Esophagus (tissue), 2 donors: ENCODE results near the gene CYLD. TPM values are rescaled to one million over a fixed set of nuclear protein-coding genes. Genes with fewer than 3 reads are reported as not detected.

Experiments used
- H3K27ac ChIP-seq, 2 donors: one replicate each; pipeline ENCODE4 v1.5.1; 2013; ENCODE audit warnings: low read depth in 2 of 2, mild to moderate bottlenecking in 2 of 2, inconsistent platforms in 1 of 2, low read length in 1 of 2, moderate library complexity in 1 of 2
- H3K27me3 ChIP-seq, 2 donors: one replicate each; pipeline ENCODE4 v1.6.1; 2013; ENCODE audit warnings: low read length in 2 of 2, control low read depth in 1 of 2, mild to moderate bottlenecking in 1 of 2; ENCODE audit not compliant: insufficient read depth in 2 of 2, control insufficient read depth in 1 of 2
- H3K36me3 ChIP-seq, 2 donors: one replicate each; pipeline ENCODE4 v1.6.1; 2013; ENCODE audit warnings: low read length in 1 of 2; ENCODE audit not compliant: control insufficient read depth in 2 of 2, insufficient read depth in 2 of 2
- H3K4me1 ChIP-seq, 2 donors: one replicate each; pipeline ENCODE4 v1.6.1; 2013; ENCODE audit warnings: low read length in 1 of 2; ENCODE audit not compliant: control insufficient read depth in 2 of 2, insufficient read depth in 2 of 2
- H3K4me3 ChIP-seq, 2 donors: one replicate each; pipeline ENCODE4 v1.5.1; 2013; ENCODE audit warnings: low read length in 2 of 2, mild to moderate bottlenecking in 2 of 2, low read depth in 1 of 2, moderate library complexity in 1 of 2
- H3K9me3 ChIP-seq, 2 donors: one replicate each; pipeline ENCODE4 v1.6.1; 2013; ENCODE audit warnings: mild to moderate bottlenecking in 2 of 2, low read depth in 1 of 2, low read length in 1 of 2, moderate library complexity in 1 of 2; ENCODE audit not compliant: control insufficient read depth in 2 of 2, insufficient read depth in 1 of 2
- WGBS, 2 donors: extraction: QIAGEN DNeasy Blood & Tissue Kit; methylation state at CpG; one replicate each; pipeline ENCODE4 v1.1.7; 2013; 5-methylcytosine and 5-hydroxymethylcytosine counted together
- polyA plus RNA-seq, 2 donors: library from polyadenylated mRNA; stranded (reverse); fragments of 200-250 nt; gene quantifications; one replicate each; pipeline ENCODE4 v1.2.3, GENCODE V29; 2013
- donor health status: healthy with polysubstance abuse.
- donor health status: Bipolar disorder and iron deficiency.

The CYLD gene
- polyA plus RNA-seq, 2 donors = 11.6 to 12.1 TPM

DNA sequence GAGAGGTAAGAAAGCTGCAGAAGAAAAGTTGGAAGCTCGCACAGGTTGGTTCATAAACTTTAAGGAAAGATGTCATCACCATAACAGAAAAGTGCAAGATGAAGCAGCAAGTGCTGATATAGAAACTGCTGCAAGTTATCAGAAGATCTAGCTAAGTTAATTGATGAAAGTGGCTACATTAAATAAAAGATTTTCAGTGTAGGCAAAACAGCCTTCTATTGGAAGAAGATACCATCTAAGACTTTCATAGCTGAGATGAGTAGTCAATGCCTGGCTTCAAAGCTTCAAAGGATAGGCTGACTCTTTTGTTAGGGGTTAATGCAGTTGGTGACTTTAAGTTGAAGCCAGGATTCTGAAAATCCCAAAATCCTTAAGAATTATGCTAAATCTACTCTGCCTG is 24.0 kb downstream of the CYLD start:
- Histone ChIP-seq H3K27me3 (no peaks in the 10 kb centered on the region), H3K4me1 (no peaks in the 10 kb centered on the region), H3K27ac (no peak overlapping the region), H3K4me3 (no peak overlapping the region), H3K36me3 (peaks cover 0 to 3% of the 10 kb centered on the region in 2 donors), H3K9me3 (no peaks in the 10 kb centered on the region)
- 91 to 97% methylated on average over 1 of the region's 1 CpG for WGBS, 2 donors

DNA sequence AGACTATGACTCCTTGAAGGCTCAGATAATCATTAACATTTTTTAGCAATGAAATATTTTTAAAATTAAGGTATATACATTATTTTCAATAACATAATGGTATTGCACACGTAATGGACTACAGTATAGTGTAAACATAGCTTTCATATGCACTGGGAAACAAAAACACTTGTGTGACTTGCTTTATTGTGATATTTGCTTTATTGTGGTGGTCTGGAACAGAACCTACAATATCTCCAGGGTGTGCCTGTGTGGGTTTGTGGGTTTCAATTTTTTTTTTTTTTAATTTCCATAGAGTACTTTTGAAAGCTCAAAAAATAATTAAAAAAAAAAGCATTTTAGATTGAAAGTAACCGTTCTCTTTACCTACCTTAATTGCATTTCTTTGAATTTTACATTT is 25.3 kb downstream of the CYLD start:
- 93% methylated on average over 2 of the region's 2 CpGs for WGBS, 2 donors
- peaks cover 0 to 3% of the 10 kb centered on the region in 2 donors for H3K36me3 ChIP-seq
- H3K27me3 ChIP-seq = no peaks in the 10 kb centered on the region
- no peaks in the 10 kb centered on the region for H3K9me3 ChIP-seq
- H3K4me1 ChIP-seq = no peaks in the 10 kb centered on the region
- H3K27ac ChIP-seq = no peak overlapping the region
- no peak overlapping the region for H3K4me3 ChIP-seq

- 93 to 97% methylated on average over 3 of the region's 3 CpGs for WGBS, 2 donors
These were observed 29.5 kb downstream of the CYLD start for GRCh38 chr16:50771366-50771765.

DNA sequence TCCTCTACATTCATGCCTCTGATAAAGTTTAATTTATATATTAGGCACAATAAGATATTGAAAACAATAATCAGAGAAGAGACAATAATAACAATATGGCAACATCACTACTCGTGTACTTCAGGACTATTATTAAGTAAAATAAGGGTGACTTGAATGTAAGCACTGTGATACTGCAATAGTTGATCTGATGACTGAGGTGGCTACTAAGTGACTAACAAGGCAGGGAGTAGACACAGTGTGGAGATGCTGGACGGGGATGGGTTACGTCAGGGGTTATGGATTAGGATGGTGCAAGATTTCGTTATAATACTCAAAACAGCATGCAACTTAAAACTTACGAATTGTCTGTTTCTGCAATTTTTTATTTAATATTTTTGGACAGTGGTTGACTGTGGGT is 32.5 kb downstream of the CYLD start:
- Histone ChIP-seq H3K9me3 (no peaks in the 10 kb centered on the region), H3K36me3 (no peaks in the 10 kb centered on the region), H3K4me1 (no peaks in the 10 kb centered on the region), H3K27ac (no peak overlapping the region), H3K4me3 (no peak overlapping the region), H3K27me3 (no peaks in the 10 kb centered on the region)
- 94 to 95% methylated on average over 5 of the region's 5 CpGs for WGBS, 2 donors

More at GRCh38 chr16:50771366-50771765, 29.5 kb downstream of the CYLD start:
- Histone ChIP-seq H3K4me1 (no peaks in the 10 kb centered on the region), H3K36me3 (peaks cover 0 to 3% of the 10 kb centered on the region in 2 donors), H3K27me3 (no peaks in the 10 kb centered on the region), H3K27ac (no peak overlapping the region), H3K9me3 (no peaks in the 10 kb centered on the region), H3K4me3 (no peak overlapping the region)

DNA sequence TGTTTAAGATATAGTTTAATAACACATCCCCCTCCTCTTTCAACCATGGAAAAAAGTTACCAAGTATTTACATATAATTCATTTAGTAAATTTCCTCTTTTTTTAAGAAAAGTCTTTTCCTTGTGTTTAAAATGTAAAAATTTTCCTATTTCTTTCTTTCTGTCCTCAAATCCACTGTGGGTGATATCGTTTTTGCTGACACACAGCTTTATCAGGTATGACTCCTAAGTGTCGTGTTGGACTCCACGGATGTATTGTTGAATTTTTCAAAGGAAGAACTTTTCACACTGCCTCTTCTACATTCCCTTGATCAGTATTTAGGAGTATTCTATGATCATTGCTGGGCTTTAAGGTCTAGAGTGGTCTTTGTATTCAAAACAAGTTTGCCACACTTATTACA is 33.1 kb downstream of the CYLD start:
- H3K4me3 ChIP-seq = no peak overlapping the region
- H3K4me1 ChIP-seq = no peaks in the 10 kb centered on the region
- WGBS, 2 donors = 88 to 95% methylated on average over 3 of the region's 3 CpGs
- H3K27ac ChIP-seq = no peak overlapping the region
- H3K27me3 ChIP-seq = no peaks in the 10 kb centered on the region
- H3K36me3 ChIP-seq = peaks cover 4 to 5% of the 10 kb centered on the region in 2 donors
- no peaks in the 10 kb centered on the region for H3K9me3 ChIP-seq

DNA sequence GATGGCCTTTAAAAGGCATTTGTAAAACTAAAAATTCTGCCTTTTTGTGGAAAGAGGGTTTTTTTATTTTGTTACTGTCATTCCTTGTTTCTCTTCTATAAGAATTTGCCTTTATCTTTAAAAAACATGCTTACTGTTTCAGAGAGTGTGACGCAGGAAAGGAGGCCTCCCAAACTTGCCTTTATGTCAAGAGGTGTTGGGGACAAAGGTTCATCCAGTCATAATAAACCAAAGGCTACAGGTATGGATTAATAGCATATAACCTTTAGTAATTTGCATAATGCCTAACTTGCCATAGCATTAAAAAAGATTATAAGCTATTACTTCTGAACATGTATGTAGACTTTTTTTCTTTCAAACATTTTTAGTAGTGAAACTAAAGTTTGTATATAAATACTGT is 34.2 kb downstream of the CYLD start:
- Histone ChIP-seq H3K4me1 (no peaks in the 10 kb centered on the region), H3K9me3 (no peaks in the 10 kb centered on the region), H3K36me3 (peaks cover 4 to 6% of the 10 kb centered on the region in 2 donors), H3K4me3 (no peak overlapping the region), H3K27ac (no peak overlapping the region), H3K27me3 (no peaks in the 10 kb centered on the region)
- WGBS, 2 donors = 91 to 95% methylated on average over 1 of the region's 1 CpG

- 36 to 52% methylated on average over 1 of the region's 1 CpG for WGBS, 2 donors
- Histone ChIP-seq H3K27ac (no peak overlapping the region), H3K4me3 (no peak overlapping the region), H3K4me1 (no peaks in the 10 kb centered on the region), H3K36me3 (peaks cover 4 to 8% of the 10 kb centered on the region in 2 donors), H3K27me3 (no peaks in the 10 kb centered on the region), H3K9me3 (no peaks in the 10 kb centered on the region)
These were observed 36.6 kb downstream of the CYLD start for GRCh38 chr16:50778284-50779163.

- 87 to 88% methylated on average over 7 of the region's 7 CpGs for WGBS, 2 donors
- peaks cover 4 to 8% of the 10 kb centered on the region in 2 donors for H3K36me3 ChIP-seq
- H3K9me3 ChIP-seq = no peaks in the 10 kb centered on the region
- H3K4me1 ChIP-seq = no peaks in the 10 kb centered on the region
- no peak overlapping the region for H3K27ac ChIP-seq
- H3K4me3 ChIP-seq = no peak overlapping the region
- no peaks in the 10 kb centered on the region for H3K27me3 ChIP-seq
These were observed 39.2 kb downstream of the CYLD start for GRCh38 chr16:50781043-50781442.

- 78 to 85% methylated on average over 3 of the region's 3 CpGs for WGBS, 2 donors
- H3K4me3 ChIP-seq = no peak overlapping the region
- no peaks in the 10 kb centered on the region for H3K9me3 ChIP-seq
- H3K4me1 ChIP-seq = no peaks in the 10 kb centered on the region
- H3K27ac ChIP-seq = no peak overlapping the region
- no peaks in the 10 kb centered on the region for H3K27me3 ChIP-seq
- peaks cover 4 to 8% of the 10 kb centered on the region in 2 donors for H3K36me3 ChIP-seq
These were observed 39.6 kb downstream of the CYLD start for GRCh38 chr16:50781518-50781917.

DNA sequence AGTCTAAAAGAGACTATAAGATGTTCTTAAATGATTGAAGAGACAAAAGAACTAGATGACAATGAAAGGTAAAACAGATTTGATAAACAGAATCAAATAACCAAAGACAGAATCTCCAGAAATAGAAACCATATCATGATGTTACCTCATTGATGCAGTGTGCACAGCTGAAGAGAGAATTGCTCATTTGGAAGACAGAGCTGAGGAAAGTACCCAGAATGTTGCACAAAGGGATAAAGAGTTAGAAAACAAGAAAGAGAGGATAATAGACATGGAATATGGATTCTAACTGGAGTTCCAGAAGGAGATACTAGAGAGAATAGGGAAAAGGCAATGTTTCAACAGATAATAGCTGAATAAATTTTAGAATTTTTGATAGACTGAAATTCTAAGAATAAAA is 47.9 kb downstream of the CYLD start:
- H3K27me3 ChIP-seq = no peaks in the 10 kb centered on the region
- H3K27ac ChIP-seq = no peak overlapping the region
- no peaks in the 10 kb centered on the region for H3K4me1 ChIP-seq
- H3K9me3 ChIP-seq = no peaks in the 10 kb centered on the region
- peaks cover 0 to 5% of the 10 kb centered on the region in 2 donors for H3K36me3 ChIP-seq
- no peak overlapping the region for H3K4me3 ChIP-seq
